B cell (primary cell): Measurements from ENCODE around the gene GABPB1. TPM values are rescaled to one million over a fixed set of nuclear protein-coding genes. Genes with fewer than 3 reads are reported as not detected.

ENCODE experiments used
- ATAC-seq: fragments of 200-7000 bp; cut with Tn5 transposase; one replicate; pipeline ENCODE4 v1.10.0; 2021; ENCODE audit warnings: low read depth, mild to moderate bottlenecking, moderate number of reproducible peaks, moderate library complexity
- CTCF ChIA-PET: fragments of 350-600 bp; sonication (Branson Sonifier 250); formaldehyde crosslinking; loops from one replicate; lab custom pipeline; 2021; ENCODE audit warnings: antibody characterized with exemption, inconsistent platforms; lab: Charles Lee
- POLR2A ChIA-PET: fragments of 350-600 bp; sonication (Branson Sonifier 250); formaldehyde crosslinking; loops from one replicate; lab custom pipeline; 2021; ENCODE audit warnings: antibody characterized with exemption; lab: Charles Lee
- DNase-seq: peaks from one replicate; pipeline ENCODE4 v3.0.0; 2013
- H2AFZ ChIP-seq: 2 replicates; pipeline ENCODE4 v1.6.1; 2012; ENCODE audit warnings: mild to moderate bottlenecking, low read depth, low read length; ENCODE audit not compliant: insufficient read depth, poor library complexity, severe bottlenecking
- H3K27ac ChIP-seq, 2 donors: 1 replicate in 1 of 2; 2 replicates in 1 of 2; pipeline ENCODE4 v1.5.1; 2012 to 2013; ENCODE audit warnings: low read length in 2 of 2, mild to moderate bottlenecking in 2 of 2, moderate library complexity in 1 of 2
- H3K27me3 ChIP-seq, 4 experiments: fragments of 200-600 bp in 1 of 4; sonication (generic) in 1 of 4; replicated peaks in 1 of 4; 1 replicate in 2 of 4; 2 replicates in 2 of 4; pipeline versions ENCODE4 v1.6.1 to v1.7.0; 2013 to 2016; ENCODE audit warnings: low read length in 3 of 4, mild to moderate bottlenecking in 2 of 4, mixed read lengths in 1 of 4, moderate library complexity in 1 of 4; ENCODE audit not compliant: insufficient read depth in 4 of 4, control insufficient read depth in 3 of 4; ENCODE audit errors: control extremely low read depth in 1 of 4
- H3K36me3 ChIP-seq, 2 experiments: replicated peaks in 1 of 2; 1 replicate in 1 of 2; 2 replicates in 1 of 2; pipeline versions ENCODE4 v1.6.1 to v1.7.1; 2013; ENCODE audit warnings: low read length in 1 of 2; ENCODE audit not compliant: insufficient read depth in 2 of 2, control insufficient read depth in 1 of 2; ENCODE audit errors: control extremely low read depth in 1 of 2, extremely low read depth in 1 of 2
- H3K4me1 ChIP-seq, 2 donors: fragments of 200-600 bp in 1 of 2; sonication (generic) in 1 of 2; 1 replicate in 1 of 2; 2 replicates in 1 of 2; pipeline versions ENCODE4 v1.5.1 to v1.6.1; 2013 to 2017; ENCODE audit warnings: low read length in 2 of 2; ENCODE audit not compliant: control insufficient read depth in 2 of 2, insufficient read depth in 2 of 2
- H3K4me2 ChIP-seq: replicated peaks from 2 replicates; pipeline ENCODE3; 2012; ENCODE audit warnings: mild to moderate bottlenecking, low read depth, low read length; ENCODE audit not compliant: poor library complexity, severe bottlenecking
- H3K4me3 ChIP-seq, 5 experiments: fragments of 200-600 bp in 1 of 5; sonication (generic) in 1 of 5; 1 replicate in 3 of 5; 2 replicates in 2 of 5; pipeline versions ENCODE4 v1.5.1 to v1.7.0; 2011 to 2016; ENCODE audit warnings: low read length in 4 of 5, mild to moderate bottlenecking in 4 of 5, low read depth in 2 of 5, control low read depth in 1 of 5, moderate library complexity in 1 of 5; ENCODE audit not compliant: insufficient read depth in 1 of 5; ENCODE audit errors: control extremely low read depth in 1 of 5, extremely low read depth in 1 of 5
- H3K79me2 ChIP-seq: fragments of 200-600 bp; sonication (generic); one replicate; pipeline ENCODE4 v1.6.0; 2016; ENCODE audit warnings: low read length; ENCODE audit not compliant: control insufficient read depth, insufficient read depth
- H3K9ac ChIP-seq: fragments of 200-600 bp; sonication (generic); 2 replicates; pipeline ENCODE4 v1.6.1; 2017; ENCODE audit warnings: mild to moderate bottlenecking, low read length, moderate library complexity
- H3K9me3 ChIP-seq, 3 donors: one replicate each; pipeline versions ENCODE4 v1.6.1 to v1.7.1; 2013; ENCODE audit warnings: low read length in 2 of 3; ENCODE audit not compliant: control insufficient read depth in 2 of 3, insufficient read depth in 1 of 3; ENCODE audit errors: control extremely low read depth in 1 of 3
- H4K20me1 ChIP-seq: 2 replicates; pipeline ENCODE4 v1.6.0; 2012; ENCODE audit warnings: mild to moderate bottlenecking, low read length; ENCODE audit not compliant: insufficient read depth, control insufficient read depth, poor library complexity, severe bottlenecking
- H3K27ac Mint-ChIP-seq: one replicate; pipeline ENCODE4 v1.8.0; 2021; ENCODE audit warnings: mixed read lengths
- H3K27me3 Mint-ChIP-seq: one replicate; pipeline ENCODE4 v1.8.0; 2021; ENCODE audit warnings: mixed read lengths
- H3K4me1 Mint-ChIP-seq: one replicate; pipeline ENCODE4 v1.8.0; 2021; ENCODE audit warnings: mixed read lengths
- H3K4me3 Mint-ChIP-seq: one replicate; pipeline ENCODE4 v1.8.0; 2021; ENCODE audit warnings: mixed read lengths
- H3K9me3 Mint-ChIP-seq: one replicate; pipeline ENCODE4 v1.8.0; 2022; ENCODE audit warnings: mixed read lengths; ENCODE audit not compliant: insufficient read depth
- CTCF ChIP-seq: fragments of 200-600 bp; IDR thresholded peaks from one replicate; pipeline ENCODE4 v1.8.0; 2022; ENCODE audit warnings: antibody characterized with exemption, mild to moderate bottlenecking
- EZH2 ChIP-seq: IDR thresholded peaks from 2 replicates; pipeline ENCODE4 v1.6.1; 2012; ENCODE audit warnings: borderline replicate concordance, low read depth, mild to moderate bottlenecking, moderate library complexity, low read length; ENCODE audit not compliant: insufficient read depth, poor library complexity, severe bottlenecking
- WGBS: methylation state at CpG from one replicate; pipeline ENCODE4 v1.1.5; 2013; ENCODE audit warnings: missing lambda C conversion rate; ENCODE audit not compliant: insufficient coverage; 5-methylcytosine and 5-hydroxymethylcytosine counted together
- intact Hi-C: fragments of 100-400 bp; cut with micrococcal nuclease; formaldehyde crosslinking; loops from one replicate; pipeline ENCODE4 v1.10.0; 2022
- polyA plus RNA-seq: library from polyadenylated mRNA; depleted of rRNA; stranded (reverse); fragments of >200 nt; gene quantifications from 2 replicates; pipeline ENCODE4 v1.2.3, GENCODE V29; 2012
- total RNA-seq, 2 donors: library from RNA; stranded (reverse); fragments of 120-200 nt in 1 of 2; gene quantifications; 1 replicate in 1 of 2; 2 replicates in 1 of 2; pipeline versions ENCODE4 v1.2.3 to v1.2.4, GENCODE V29; 2013 to 2022

Gene GABPB1
- total and polyA plus RNA-seq, 2 donors (not counting 1 experiment from before 2014, with no cell fraction given): 24.1 to 37.1 TPM

GRCh38 chr15:50341616-50342136 is 13.3 kb downstream of the GABPB1 start:
- peaks cover 7 to 12% of the 10 kb centered on the region in 2 donors for H3K4me1 ChIP-seq
- H3K4me2 ChIP-seq: no peak overlapping the region
- DNase-seq: no peak
- H2AFZ ChIP-seq: no peak overlapping the region
- 100% methylated on average over 3 of the region's 7 CpGs for WGBS
- POLR2A ChIA-PET: interaction anchor here (1.4 kb wide), 1 partner anchor 12 kb away, joined by 4 read pairs; no protein-coding TSS in a partner anchor
- no peaks in the 10 kb centered on the region for H3K27me3 Mint-ChIP-seq
- CTCF ChIA-PET: no interaction called here
- no peaks in the 10 kb centered on the region for H3K9me3 ChIP-seq
- no peak overlapping the region for H3K4me3 Mint-ChIP-seq
- H3K9ac ChIP-seq: no peak overlapping the region
- peaks cover 31% of the 10 kb centered on the region for H3K4me1 Mint-ChIP-seq
- H3K79me2 ChIP-seq: peaks cover 88% of the 10 kb centered on the region
- no peak overlapping the region for H3K27ac Mint-ChIP-seq
- H3K9me3 Mint-ChIP-seq: no peaks in the 10 kb centered on the region
- no peak for ATAC-seq
- no peaks in the 10 kb centered on the region for H3K36me3 ChIP-seq
- no peak overlapping the region for H3K4me3 ChIP-seq
- no peaks in the 10 kb centered on the region for H3K27me3 ChIP-seq
- TF ChIP-seq EZH2 (no peak), CTCF (no peak)
- H3K27ac ChIP-seq: no peak overlapping the region
- peaks cover under 1% of the 10 kb centered on the region for H4K20me1 ChIP-seq
- intact Hi-C loops: no loop called here

- no peaks in the 10 kb centered on the region for H4K20me1 ChIP-seq
- H3K27ac Mint-ChIP-seq: no peak overlapping the region
- peaks cover 78% of the 10 kb centered on the region for H3K79me2 ChIP-seq
- H3K4me3 ChIP-seq: no peak overlapping the region
- H3K4me1 Mint-ChIP-seq: peaks cover 26% of the 10 kb centered on the region
- ChIA-PET CTCF (interaction anchor here (0.6 to 1.4 kb wide), 3 partner anchors 9 to 560 kb away, joined by 3 to 4 read pairs (median 3); no protein-coding TSS in a partner anchor), POLR2A (interaction anchor here (0.6 kb wide), 1 partner anchor 19 kb away, joined by 6 read pairs; no protein-coding TSS in a partner anchor)
- no peaks in the 10 kb centered on the region for H3K9me3 ChIP-seq
- no peaks in the 10 kb centered on the region for H3K27me3 ChIP-seq
- intact Hi-C loops: no loop called here
- no peak overlapping the region for H3K4me3 Mint-ChIP-seq
- H3K4me1 ChIP-seq: peaks cover 7 to 12% of the 10 kb centered on the region in 2 donors
- no peak overlapping the region for H2AFZ ChIP-seq
- H3K27ac ChIP-seq: peak overlapping the region in 1 of 2 donors; percentile 3
- no peaks in the 10 kb centered on the region for H3K36me3 ChIP-seq
- peak; percentile 31 for ATAC-seq
- H3K9ac ChIP-seq: no peak overlapping the region
- TF ChIP-seq CTCF: no peak
- TF ChIP-seq EZH2: no peak
- no CpG with 5 or more reads among the region's 1 CpG for WGBS
- no peak for DNase-seq
- H3K4me2 ChIP-seq: no peak overlapping the region
- no peaks in the 10 kb centered on the region for H3K27me3 Mint-ChIP-seq
- H3K9me3 Mint-ChIP-seq: no peaks in the 10 kb centered on the region
Measured at GRCh38 chr15:50340416-50340815, 14.6 kb downstream of the GABPB1 start.
